MCF 10A (cell line): Measurements from ENCODE around the gene SLAMF1. TPM values are rescaled to one million over a fixed set of nuclear protein-coding genes. Genes with fewer than 3 reads are reported as not detected.

Experiments used
- BruUV-seq: library from RNA; stranded (reverse); fragments of 400-500 nt; replicated peaks from 2 replicates; lab custom pipeline; 2021; lab: Mats Ljungman, UMichigan
- CTCF ChIA-PET: fragments of 300-600 bp; sonication (Branson Sonifier 250); formaldehyde crosslinking; extraction: SDS; loops from one replicate; lab custom pipeline; 2021; ENCODE audit warnings: antibody characterized with exemption, inconsistent platforms; lab: Yijun Ruan, JAX
- POLR2A ChIA-PET: fragments of 300-600, 350-650 bp; sonication (Branson Sonifier 250); formaldehyde crosslinking; extraction: SDS; loops from one replicate; lab custom pipeline; 2020; ENCODE audit warnings: antibody characterized with exemption, inconsistent platforms; lab: Yijun Ruan, JAX
- DNase-seq: peaks from one replicate; pipeline ENCODE4 v3.0.0-alpha.2; 2018; ENCODE audit not compliant: unreplicated experiment
- H3K27ac Mint-ChIP-seq: one replicate; pipeline ENCODE4 v1.8.0; 2022; ENCODE audit warnings: mild to moderate bottlenecking, low read depth, mixed read lengths; ENCODE audit not compliant: unreplicated experiment
- H3K27me3 Mint-ChIP-seq: one replicate; pipeline ENCODE4 v1.8.0; 2022; ENCODE audit warnings: mixed read lengths; ENCODE audit not compliant: insufficient read depth, unreplicated experiment
- H3K36me3 Mint-ChIP-seq: one replicate; pipeline ENCODE4 v1.8.0; 2022; ENCODE audit warnings: mild to moderate bottlenecking, moderate library complexity, mixed read lengths; ENCODE audit not compliant: insufficient read depth, unreplicated experiment
- H3K4me1 Mint-ChIP-seq: one replicate; pipeline ENCODE4 v1.8.0; 2022; ENCODE audit warnings: mixed read lengths; ENCODE audit not compliant: insufficient read depth, unreplicated experiment
- H3K4me3 Mint-ChIP-seq: one replicate; pipeline ENCODE4 v1.8.0; 2022; ENCODE audit warnings: mild to moderate bottlenecking, moderate library complexity, mixed read lengths; ENCODE audit not compliant: unreplicated experiment
- H3K9me3 Mint-ChIP-seq: one replicate; pipeline ENCODE4 v1.8.0; 2022; ENCODE audit warnings: mixed read lengths; ENCODE audit not compliant: unreplicated experiment
- intact Hi-C: fragments of 100-400 bp; cut with micrococcal nuclease; formaldehyde crosslinking; loops from 2 replicates; pipeline ENCODE4 v1.14.1; 2022
- total RNA-seq: library from RNA; stranded (reverse); gene quantifications from 2 replicates; pipeline ENCODE4 v1.2.3, GENCODE V29; 2022
- TF ChIP-seq, protein P1 (sequence below): fragments of 200-600 bp; IDR thresholded peaks from one replicate; pipeline ENCODE4 v1.8.0; 2022; ENCODE audit warnings: antibody characterized with exemption, mild to moderate bottlenecking; ENCODE audit not compliant: unreplicated experiment

Gene SLAMF1
- total RNA-seq, 1 experiment from 2014 or later = not detected

- H3K27ac Mint-ChIP-seq = no peak overlapping the region
- POLR2A ChIA-PET = no interaction called here
- DNase-seq = no peak
- H3K27me3 Mint-ChIP-seq = peaks cover 76% of the 10 kb centered on the region
- no peaks in the 10 kb centered on the region for H3K36me3 Mint-ChIP-seq
- no peaks in the 10 kb centered on the region for H3K9me3 Mint-ChIP-seq
- intact Hi-C loops = loop anchor here (5.0 to 10.0 kb wide), 3 partner anchors 264 to 512 kb away; partner anchors contain the start of genes CASQ1, COPA, IGSF8 and NCSTN
- no TSS peak for BruUV-seq
- TF ChIP-seq, protein P1, sequence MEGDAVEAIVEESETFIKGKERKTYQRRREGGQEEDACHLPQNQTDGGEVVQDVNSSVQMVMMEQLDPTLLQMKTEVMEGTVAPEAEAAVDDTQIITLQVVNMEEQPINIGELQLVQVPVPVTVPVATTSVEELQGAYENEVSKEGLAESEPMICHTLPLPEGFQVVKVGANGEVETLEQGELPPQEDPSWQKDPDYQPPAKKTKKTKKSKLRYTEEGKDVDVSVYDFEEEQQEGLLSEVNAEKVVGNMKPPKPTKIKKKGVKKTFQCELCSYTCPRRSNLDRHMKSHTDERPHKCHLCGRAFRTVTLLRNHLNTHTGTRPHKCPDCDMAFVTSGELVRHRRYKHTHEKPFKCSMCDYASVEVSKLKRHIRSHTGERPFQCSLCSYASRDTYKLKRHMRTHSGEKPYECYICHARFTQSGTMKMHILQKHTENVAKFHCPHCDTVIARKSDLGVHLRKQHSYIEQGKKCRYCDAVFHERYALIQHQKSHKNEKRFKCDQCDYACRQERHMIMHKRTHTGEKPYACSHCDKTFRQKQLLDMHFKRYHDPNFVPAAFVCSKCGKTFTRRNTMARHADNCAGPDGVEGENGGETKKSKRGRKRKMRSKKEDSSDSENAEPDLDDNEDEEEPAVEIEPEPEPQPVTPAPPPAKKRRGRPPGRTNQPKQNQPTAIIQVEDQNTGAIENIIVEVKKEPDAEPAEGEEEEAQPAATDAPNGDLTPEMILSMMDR = no peak
- H3K4me1 Mint-ChIP-seq = no peaks in the 10 kb centered on the region
- no peak overlapping the region for H3K4me3 Mint-ChIP-seq
- CTCF ChIA-PET = interaction anchor here (0.6 to 10.6 kb wide), 21 partner anchors 11 to 645 kb away, joined by 3 to 153 read pairs (median 4); no protein-coding TSS in a partner anchor
These were observed 37.9 kb downstream of the SLAMF1 start for GRCh38 chr1:160608941-160609340.

DNA sequence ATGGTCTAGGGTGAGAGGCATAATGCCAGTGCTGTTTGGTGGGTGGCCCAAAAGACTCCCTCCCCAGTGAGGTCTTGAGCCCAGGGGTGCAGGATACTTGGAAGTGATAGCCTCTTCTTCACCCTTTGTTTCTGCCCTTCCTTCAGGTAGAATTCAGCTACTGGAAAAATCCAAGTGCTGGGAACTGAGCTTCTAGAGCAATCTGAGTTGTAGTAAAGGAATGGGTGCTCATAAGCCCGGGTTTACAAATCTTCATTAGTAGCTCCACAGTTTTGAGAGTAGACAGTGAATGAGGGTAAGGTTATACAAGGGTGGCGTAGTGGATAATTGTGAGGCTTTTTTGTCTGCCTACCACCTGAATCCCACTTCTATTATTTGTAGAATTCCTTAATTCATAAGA, 38.3 kb downstream of the SLAMF1 start:
- DNase-seq = no peak
- Mint-ChIP-seq H3K36me3 (no peaks in the 10 kb centered on the region), H3K27me3 (peaks cover 76% of the 10 kb centered on the region), H3K9me3 (no peaks in the 10 kb centered on the region), H3K27ac (no peak overlapping the region), H3K4me1 (no peaks in the 10 kb centered on the region), H3K4me3 (no peak overlapping the region)
- POLR2A ChIA-PET = no interaction called here
- CTCF ChIA-PET = interaction anchor here (0.6 to 10.6 kb wide), 21 partner anchors 11 to 369 kb away, joined by 3 to 153 read pairs (median 4); no protein-coding TSS in a partner anchor
- intact Hi-C loops = loop anchor here (5.0 to 10.0 kb wide), 3 partner anchors 264 to 511 kb away; partner anchors contain the start of genes CASQ1, COPA, IGSF8 and NCSTN
- no TSS peak for BruUV-seq
- TF ChIP-seq, protein P1 = no peak

GRCh38 chr1:160608057-160608456, 38.8 kb downstream of the SLAMF1 start:
- no peak for DNase-seq
- no peak overlapping the region for H3K27ac Mint-ChIP-seq
- ChIA-PET POLR2A (no interaction called here), CTCF (interaction anchor here (0.6 to 10.6 kb wide), 20 partner anchors 10 to 369 kb away, joined by 3 to 153 read pairs (median 5); no protein-coding TSS in a partner anchor)
- no peaks in the 10 kb centered on the region for H3K36me3 Mint-ChIP-seq
- H3K4me1 Mint-ChIP-seq = no peaks in the 10 kb centered on the region
- peaks cover 76% of the 10 kb centered on the region for H3K27me3 Mint-ChIP-seq
- H3K4me3 Mint-ChIP-seq = no peak overlapping the region
- TF ChIP-seq, protein P1 = no peak
- intact Hi-C loops = loop anchor here (5.0 to 10.0 kb wide), 3 partner anchors 263 to 511 kb away; partner anchors contain the start of genes CASQ1, COPA, IGSF8 and NCSTN
- peaks cover 3% of the 10 kb centered on the region for H3K9me3 Mint-ChIP-seq
- BruUV-seq = no TSS peak

DNA sequence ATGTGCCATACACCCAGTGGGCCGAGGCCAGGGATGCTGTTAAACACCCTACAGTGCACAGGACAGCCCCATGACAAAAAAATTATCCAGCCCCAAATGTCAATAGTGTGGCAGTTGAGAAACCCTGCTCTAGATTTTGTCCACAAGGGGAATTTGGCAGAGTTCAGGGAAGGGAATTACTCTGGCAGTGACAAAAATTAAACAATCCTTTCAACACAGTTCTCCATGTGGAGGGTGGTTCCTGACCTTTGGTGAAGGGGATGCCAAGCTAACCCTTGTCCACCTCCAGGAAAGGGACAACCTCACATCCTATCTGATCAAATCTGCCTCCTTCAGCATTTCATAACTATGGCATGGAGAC, 39.2 kb downstream of the SLAMF1 start:
- CTCF ChIA-PET = interaction anchor here (0.6 to 10.6 kb wide), 29 partner anchors 10 to 482 kb away, joined by 3 to 153 read pairs (median 4); partner anchors contain the start of gene NECTIN4
- intact Hi-C loops = loop anchor here (1.0 to 10.0 kb wide), 6 partner anchors 63 to 510 kb away; partner anchors contain the start of genes CASQ1, COPA, IGSF8 and NCSTN
- no TSS peak for BruUV-seq
- Mint-ChIP-seq H3K27ac (no peak overlapping the region), H3K9me3 (peaks cover 7% of the 10 kb centered on the region), H3K36me3 (no peaks in the 10 kb centered on the region), H3K27me3 (peaks cover 76% of the 10 kb centered on the region), H3K4me1 (no peaks in the 10 kb centered on the region), H3K4me3 (no peak overlapping the region)
- POLR2A ChIA-PET = no interaction called here
- DNase-seq = no peak
- TF ChIP-seq, protein P1 = no peak
